ENCODE results near the gene PTPRF.

PTPRF gene

GRCh38 chr1:43522431-43522775, 8.3 kb upstream of the PTPRF start:
- DNase-seq (ENCODE audit: low read depth), result no peak
- TF ChIP-seq, protein P1, sequence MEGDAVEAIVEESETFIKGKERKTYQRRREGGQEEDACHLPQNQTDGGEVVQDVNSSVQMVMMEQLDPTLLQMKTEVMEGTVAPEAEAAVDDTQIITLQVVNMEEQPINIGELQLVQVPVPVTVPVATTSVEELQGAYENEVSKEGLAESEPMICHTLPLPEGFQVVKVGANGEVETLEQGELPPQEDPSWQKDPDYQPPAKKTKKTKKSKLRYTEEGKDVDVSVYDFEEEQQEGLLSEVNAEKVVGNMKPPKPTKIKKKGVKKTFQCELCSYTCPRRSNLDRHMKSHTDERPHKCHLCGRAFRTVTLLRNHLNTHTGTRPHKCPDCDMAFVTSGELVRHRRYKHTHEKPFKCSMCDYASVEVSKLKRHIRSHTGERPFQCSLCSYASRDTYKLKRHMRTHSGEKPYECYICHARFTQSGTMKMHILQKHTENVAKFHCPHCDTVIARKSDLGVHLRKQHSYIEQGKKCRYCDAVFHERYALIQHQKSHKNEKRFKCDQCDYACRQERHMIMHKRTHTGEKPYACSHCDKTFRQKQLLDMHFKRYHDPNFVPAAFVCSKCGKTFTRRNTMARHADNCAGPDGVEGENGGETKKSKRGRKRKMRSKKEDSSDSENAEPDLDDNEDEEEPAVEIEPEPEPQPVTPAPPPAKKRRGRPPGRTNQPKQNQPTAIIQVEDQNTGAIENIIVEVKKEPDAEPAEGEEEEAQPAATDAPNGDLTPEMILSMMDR (IDR thresholded peaks at IDR 0.05; ENCODE audit: control insufficient read depth, extremely low read depth, insufficient read depth), result no peak
- no peak overlapping the region for H3K4me3 ChIP-seq (ENCODE audit: low read depth, low read length)

DNA sequence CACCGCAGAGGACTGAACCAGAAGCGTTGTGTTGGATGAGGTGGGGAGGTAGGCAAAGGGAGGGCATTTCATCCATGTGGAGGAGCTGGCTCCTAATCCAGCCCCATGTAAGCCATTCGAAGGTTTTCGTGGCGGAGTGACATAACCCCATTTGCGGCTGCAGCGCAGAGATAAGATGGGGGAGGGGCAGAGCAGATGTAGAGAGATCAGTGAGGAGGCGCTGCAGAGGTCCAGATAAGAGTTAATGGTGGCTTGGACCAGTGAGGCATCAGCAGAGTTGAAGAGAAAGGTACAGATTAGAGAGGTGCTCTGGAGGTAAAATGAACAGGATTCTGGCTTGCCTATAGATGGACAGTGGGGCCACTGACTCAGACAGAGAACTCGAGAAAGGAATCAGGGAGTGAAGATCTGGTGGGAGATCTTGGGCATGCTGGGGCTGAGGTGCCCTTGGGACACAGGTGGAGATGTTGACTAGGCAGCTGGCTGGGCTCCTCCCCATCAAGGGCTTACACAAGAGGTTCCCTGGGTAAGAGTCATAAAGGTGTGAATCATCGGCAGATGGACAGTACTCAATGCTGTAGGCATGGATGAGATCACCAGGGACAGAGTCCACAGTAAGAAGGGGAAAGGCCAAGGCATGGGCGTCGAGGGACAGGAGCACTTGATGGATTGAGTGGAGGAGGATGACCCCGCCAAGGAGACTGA, 7.8 kb upstream of the PTPRF start:
- TF ChIP-seq, protein P1 (IDR thresholded peaks at IDR 0.05; ENCODE audit: control insufficient read depth, extremely low read depth, insufficient read depth), result no peak
- no peak overlapping the region for H3K4me3 ChIP-seq (ENCODE audit: low read depth, low read length)
- DNase-seq (ENCODE audit: low read depth), result no peak

DNA sequence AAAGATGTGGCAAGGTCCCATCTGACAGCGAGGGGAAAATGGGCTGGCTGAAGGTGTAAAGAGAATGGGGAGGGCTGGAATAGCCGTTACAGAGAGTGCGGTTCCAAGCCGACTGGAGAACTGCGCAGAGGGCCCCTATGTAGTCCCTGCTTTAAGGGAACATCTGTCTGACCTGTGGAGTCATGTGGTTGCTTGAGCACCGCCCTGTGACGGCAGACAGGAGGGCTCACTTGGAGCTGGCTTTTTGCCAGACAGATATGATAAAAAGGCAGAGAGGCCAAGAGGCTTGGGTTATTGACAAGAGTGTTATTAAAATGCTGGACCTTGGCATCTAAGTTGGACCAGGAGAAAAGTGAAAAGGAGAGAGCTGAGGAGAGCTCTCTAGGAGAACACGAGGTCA, 5.9 kb upstream of the PTPRF start:
- DNase-seq (ENCODE audit: low read depth), result no peak
- TF ChIP-seq, protein P1 (IDR thresholded peaks at IDR 0.05; ENCODE audit: control insufficient read depth, extremely low read depth, insufficient read depth), result no peak
- no peak overlapping the region for H3K4me3 ChIP-seq (ENCODE audit: low read depth, low read length)

DNA sequence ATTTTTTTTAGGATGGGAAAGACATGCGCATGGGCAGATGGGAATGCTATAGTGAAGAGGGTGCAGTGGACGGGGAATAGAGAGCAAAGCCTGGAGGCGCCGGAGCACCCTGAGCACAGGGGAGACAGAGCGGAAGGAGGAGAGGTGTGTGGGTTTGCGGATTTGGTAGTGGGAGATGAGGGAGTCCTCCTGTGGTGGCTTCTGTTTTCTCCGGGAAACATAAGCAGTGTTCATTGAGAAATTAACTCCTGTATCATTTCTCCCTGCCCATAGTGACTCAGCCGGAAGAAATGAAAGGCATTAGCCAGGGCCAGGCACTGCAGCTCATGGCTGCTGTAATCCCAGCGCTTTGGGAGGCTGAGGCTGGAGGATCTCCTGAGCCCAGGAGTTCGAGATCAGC, 4.7 kb upstream of the PTPRF start:
- H3K4me3 ChIP-seq (ENCODE audit: low read depth, low read length), result no peak overlapping the region
- TF ChIP-seq, protein P1 (IDR thresholded peaks at IDR 0.05; ENCODE audit: control insufficient read depth, extremely low read depth, insufficient read depth), result no peak
- DNase-seq (ENCODE audit: low read depth), result no peak

- no peak for DNase-seq (ENCODE audit: low read depth)
- TF ChIP-seq, protein P1 (IDR thresholded peaks at IDR 0.05; ENCODE audit: control insufficient read depth, extremely low read depth, insufficient read depth), result no peak
- H3K4me3 ChIP-seq (ENCODE audit: low read depth, low read length), result no peak overlapping the region
These were observed 3.4 kb upstream of the PTPRF start for GRCh38 chr1:43527111-43527878.

DNA sequence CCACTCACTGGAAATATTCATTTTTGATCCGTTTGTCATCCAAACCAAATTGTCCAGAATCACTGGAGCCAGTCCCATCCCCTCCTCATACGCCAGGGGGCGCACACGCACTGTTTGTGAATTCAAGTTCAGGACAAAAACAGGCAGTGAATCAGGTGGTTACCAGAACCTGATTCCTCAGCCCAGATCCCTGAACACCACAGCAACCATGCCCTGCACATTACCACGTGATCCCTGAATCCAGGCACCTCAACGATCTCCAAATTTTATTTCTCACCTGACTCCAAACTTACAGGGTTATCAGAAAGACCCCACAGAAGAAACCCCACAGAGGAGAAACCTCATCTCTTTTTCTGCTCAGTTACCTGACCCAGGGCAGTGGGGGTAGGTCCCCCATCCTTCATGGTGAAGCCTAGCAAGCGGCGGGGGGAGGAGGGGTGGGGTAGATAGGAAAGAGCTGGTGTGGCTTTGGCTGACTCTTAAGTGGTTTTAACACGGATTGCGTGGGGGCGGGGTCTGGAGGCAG, 1.4 kb upstream of the PTPRF start:
- H3K4me3 ChIP-seq (ENCODE audit: low read depth, low read length), result no peak overlapping the region
- TF ChIP-seq, protein P1 (IDR thresholded peaks at IDR 0.05; ENCODE audit: control insufficient read depth, extremely low read depth, insufficient read depth), result peak; percentile 97
- DNase-seq (ENCODE audit: low read depth), result peak; percentile 76
